ENCODE results near the gene RBM6. TPM values are rescaled to one million over a fixed set of nuclear protein-coding genes. Genes with fewer than 3 reads are reported as not detected.
"Not testable (repeated sequence)": the region's sequence is repeated elsewhere in the genome, so short reads cannot be mapped to it uniquely, and the experiment has no call there.

The RBM6 gene
- total RNA-seq, 2 donors from 2014 or later, result 63.7 to 76.6 TPM

GRCh38 chr3:49966233-49966942, 26.4 kb downstream of the RBM6 start:
- DNase-seq (no peak), ATAC-seq (no peak)
- intact Hi-C loops (cut with DNase I, micrococcal nuclease), result no loop called here

- intact Hi-C loops (cut with DNase I, micrococcal nuclease), result no loop called here
- DNase-seq (no peak), ATAC-seq (no peak)
Observed at GRCh38 chr3:49967291-49967690, 27.3 kb downstream of the RBM6 start.

GRCh38 chr3:49968346-49968745, 28.4 kb downstream of the RBM6 start:
- ATAC-seq (no peak), DNase-seq (no peak)
- intact Hi-C loops (cut with DNase I, micrococcal nuclease), result no loop called here

DNA sequence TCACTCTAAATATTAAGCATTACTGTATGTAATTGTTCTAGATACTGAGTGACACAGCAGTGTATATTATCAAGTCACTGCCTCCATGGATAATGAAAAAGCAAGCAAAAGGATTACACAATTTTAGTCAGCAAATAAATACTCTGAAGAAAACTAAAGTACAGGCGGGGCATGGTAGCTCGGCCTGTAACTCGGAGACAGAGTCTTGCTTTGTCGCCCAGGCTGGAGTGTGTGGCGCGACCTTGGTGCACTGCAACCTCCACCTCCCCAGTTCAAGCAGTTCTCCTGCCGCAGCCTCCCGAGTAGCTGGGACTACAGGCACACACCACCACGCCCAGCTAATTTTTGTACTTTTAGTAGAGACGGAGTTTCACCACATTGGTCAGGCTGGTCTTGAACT, 32.7 kb downstream of the RBM6 start:
- DNase-seq (no peak), ATAC-seq (no peak)
- intact Hi-C loops (cut with DNase I, micrococcal nuclease), result no loop called here

GRCh38 chr3:49976942-49977341, 37.0 kb downstream of the RBM6 start:
- intact Hi-C loops (cut with DNase I, micrococcal nuclease), result no loop called here
- DNase-seq (no peak), ATAC-seq (no peak)

GRCh38 chr3:49984394-49984793, 44.4 kb downstream of the RBM6 start:
- DNase-seq (no peak), ATAC-seq (no peak)
- intact Hi-C loops (cut with DNase I, micrococcal nuclease), result no loop called here

DNA sequence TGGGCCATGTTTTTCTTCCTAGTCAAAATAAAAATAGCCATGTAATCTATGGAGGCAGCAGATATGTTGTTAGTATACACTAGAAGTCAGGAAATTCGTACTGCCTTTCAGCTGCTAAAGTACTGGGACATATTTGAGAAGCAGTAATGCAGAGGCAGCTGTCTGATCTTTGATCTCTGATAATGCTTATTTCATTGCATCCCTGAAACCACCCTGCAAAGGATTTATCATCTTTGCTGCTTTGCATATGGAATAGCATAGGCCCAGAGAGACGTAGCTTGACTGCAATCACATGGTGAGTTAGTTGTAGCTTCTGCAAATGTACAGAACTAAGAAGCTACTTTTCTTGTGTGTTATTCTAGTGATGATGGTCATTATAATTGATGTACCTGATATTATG, 52.4 kb downstream of the RBM6 start:
- intact Hi-C loops (cut with DNase I, micrococcal nuclease), result no loop called here
- ATAC-seq (peak; percentile 74), DNase-seq (no peak)

DNA sequence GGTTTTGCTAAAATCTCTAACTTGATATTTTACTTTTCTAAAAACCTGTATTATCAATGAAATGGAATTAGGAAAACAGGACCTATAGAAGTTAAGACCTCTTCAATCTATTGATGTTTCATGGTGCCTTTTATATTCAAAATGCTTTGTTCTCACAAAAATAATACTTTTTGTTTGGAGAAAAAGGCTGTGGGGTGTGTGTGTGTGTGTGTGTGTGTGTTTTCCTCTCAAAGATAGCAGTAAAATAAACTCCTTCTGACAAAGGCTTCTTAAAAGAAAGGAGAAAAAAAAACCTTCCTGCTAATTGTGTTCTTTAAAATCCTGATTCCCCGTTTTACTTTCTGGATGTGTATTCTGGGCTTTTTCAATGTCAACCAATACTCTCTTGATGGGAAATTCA, 54.5 kb downstream of the RBM6 start:
- intact Hi-C loops (cut with DNase I, micrococcal nuclease), result no loop called here
- ATAC-seq (no peak), DNase-seq (no peak)

- DNase-seq (no peak), ATAC-seq (no peak)
- intact Hi-C loops (cut with DNase I, micrococcal nuclease), result no loop called here
Observed at GRCh38 chr3:49996016-49996415, 56.1 kb downstream of the RBM6 start.

GRCh38 chr3:49997862-49998261, 57.9 kb downstream of the RBM6 start:
- DNase-seq (no peak), ATAC-seq (no peak)
- intact Hi-C loops (cut with DNase I, micrococcal nuclease), result no loop called here

DNA sequence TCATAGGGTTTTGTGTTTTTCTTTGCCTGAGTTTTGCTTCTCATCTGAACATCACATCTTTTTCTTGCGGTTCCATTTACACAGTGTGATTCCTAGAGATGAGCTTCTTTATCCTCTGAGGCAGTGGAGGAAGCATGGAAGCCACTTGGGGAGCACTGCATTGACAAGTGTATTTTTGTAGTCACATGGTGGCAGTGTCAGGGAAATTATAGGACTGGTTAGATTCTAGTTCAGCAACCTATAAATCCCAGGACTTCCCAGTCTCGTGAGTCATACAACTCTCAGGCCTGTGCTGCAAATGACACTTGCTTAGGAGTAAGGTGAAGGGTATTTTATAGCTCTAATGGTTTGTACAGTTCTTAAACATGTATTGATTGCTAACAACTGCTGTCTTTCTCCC, 58.4 kb downstream of the RBM6 start:
- ATAC-seq (peak; percentile 79), DNase-seq (no peak)
- intact Hi-C loops (cut with DNase I, micrococcal nuclease), result no loop called here

DNA sequence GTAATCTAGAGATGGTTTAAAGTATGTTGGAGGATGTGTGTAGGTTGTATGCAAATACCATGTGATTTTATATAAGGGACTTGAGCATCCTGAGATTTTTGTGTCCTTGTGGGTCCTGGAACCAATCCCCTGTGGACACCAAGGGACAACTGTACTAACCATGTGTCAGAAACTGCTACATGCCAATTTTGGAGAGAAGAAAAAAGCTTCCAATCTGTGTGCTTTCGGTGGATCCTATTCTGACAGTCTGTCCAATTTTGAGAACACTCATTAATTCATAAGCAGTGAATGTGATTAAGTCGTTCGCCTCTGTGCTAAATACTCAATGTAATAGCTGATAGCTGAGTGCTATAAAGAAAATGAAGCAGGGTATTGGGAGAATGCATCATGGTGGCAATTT, 61.6 kb downstream of the RBM6 start:
- intact Hi-C loops (cut with DNase I, micrococcal nuclease), result no loop called here
- DNase-seq (no peak), ATAC-seq (no peak)

DNA sequence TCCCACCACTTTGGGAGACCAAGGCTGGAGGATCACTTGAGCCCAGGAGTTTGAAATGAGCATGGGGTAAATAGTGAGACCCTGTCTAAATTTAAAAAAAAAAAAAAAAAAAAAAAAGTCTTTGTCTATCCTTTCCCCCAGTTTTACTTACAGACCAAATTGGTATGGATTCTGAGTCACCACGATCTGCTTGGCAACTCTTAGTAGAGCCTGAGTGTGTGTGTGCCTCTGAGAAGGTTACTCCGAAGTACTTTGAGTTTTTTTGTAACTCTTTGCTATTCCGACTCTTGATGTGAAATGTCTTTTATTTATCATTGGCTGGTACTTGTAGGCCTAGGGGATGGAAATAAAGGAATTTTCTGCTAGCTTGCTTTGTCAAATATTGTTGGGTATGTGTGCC, 63.3 kb downstream of the RBM6 start:
- DNase-seq (no peak), ATAC-seq (no peak)
- intact Hi-C loops (cut with DNase I, micrococcal nuclease), result no loop called here

- DNase-seq (no peak), ATAC-seq (no peak)
- intact Hi-C loops (cut with DNase I, micrococcal nuclease), result no loop called here
Observed at GRCh38 chr3:50003824-50004223, 63.9 kb downstream of the RBM6 start.

DNA sequence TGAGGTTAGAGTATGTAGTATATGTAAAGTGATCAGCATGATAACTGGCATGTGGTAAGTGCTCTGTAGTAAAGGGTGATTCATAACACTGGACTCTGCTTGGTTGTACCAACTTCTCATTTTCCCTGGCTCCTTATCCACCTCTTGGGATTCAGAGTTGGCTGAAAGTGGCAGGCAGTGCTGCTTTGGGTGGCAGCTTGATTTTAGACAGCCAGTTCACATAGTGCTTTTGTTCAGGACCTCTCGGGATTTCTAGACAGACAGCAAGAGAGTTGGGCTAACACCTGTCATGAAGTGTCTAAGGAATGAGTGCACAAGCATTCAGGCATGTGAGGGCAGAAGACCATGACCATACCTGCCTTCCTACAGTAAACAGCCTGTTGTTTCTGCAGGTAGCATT, 69.0 kb downstream of the RBM6 start:
- DNase-seq, result no peak
- ATAC-seq, result no peak
- intact Hi-C loops (cut with DNase I, micrococcal nuclease), result no loop called here

DNA sequence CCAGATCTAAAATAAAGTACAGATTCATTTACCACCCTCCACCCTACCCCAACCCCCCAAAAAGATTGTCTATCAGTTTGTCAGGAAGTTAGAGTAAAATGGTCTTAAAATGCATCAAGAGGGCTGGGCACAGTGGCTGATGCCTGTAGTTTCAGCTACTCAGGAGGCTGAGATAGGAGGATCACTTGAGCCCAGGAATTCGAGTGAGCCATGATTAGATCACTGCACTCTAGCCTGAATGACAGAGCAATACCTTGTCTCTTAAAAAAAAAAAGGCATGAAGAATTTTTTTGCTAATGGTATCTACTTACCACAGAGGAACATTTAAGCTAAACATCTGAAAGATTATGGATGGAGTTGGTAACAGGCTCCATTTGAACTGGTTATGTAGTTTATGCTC, 71.0 kb downstream of the RBM6 start:
- no peak for DNase-seq
- no peak for ATAC-seq
- intact Hi-C loops (cut with DNase I, micrococcal nuclease), result no loop called here

- no peak for DNase-seq
- no peak for ATAC-seq
- intact Hi-C loops (cut with DNase I, micrococcal nuclease), result no loop called here
Observed at GRCh38 chr3:50015918-50016317, 76.0 kb downstream of the RBM6 start.

DNA sequence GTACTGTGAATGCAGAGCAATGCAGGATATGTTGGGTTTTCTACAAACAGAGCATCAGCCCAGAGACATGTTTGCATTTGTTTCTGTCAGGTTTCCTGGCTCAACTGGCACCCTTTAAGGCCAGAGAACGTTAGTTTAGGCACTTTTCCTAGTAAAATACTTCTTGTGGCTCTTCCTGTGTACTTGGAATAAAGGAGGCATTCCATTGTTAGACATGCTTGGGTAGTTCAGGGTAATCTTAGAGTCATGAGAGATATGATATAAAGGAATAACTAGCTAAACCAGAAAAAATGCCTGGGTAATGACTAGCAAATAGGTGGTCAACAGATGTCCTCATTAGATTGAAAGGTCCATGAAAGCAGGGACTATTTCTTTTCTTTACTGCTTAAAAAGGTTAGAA, 88.4 kb downstream of the RBM6 start:
- ATAC-seq (no peak), DNase-seq (no peak)
- intact Hi-C loops (cut with DNase I, micrococcal nuclease), result no loop called here

DNA sequence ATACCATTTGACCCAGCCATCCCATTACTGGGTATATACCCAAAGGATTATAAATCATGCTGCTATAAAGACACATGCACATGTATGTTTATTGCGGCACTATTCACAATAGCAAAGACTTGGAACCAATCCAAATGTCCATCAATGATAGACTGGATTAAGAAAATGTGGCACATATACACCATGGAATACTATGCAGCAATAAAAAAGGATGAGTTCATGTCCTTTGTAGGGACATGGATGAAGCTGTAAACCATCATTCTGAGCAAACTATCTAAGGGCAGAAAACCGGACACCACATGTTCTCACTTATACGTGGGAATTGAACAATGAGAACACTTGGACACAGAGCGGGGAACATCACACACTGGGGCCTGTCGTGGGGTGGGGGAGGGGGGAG, 91.3 kb downstream of the RBM6 start:
- intact Hi-C loops (cut with DNase I, micrococcal nuclease); ATAC-seq; DNase-seq: not testable (repeated sequence)

- intact Hi-C loops (cut with DNase I, micrococcal nuclease), result no loop called here
- DNase-seq (no peak), ATAC-seq (no peak)
Observed at GRCh38 chr3:50044976-50045375, 105.0 kb downstream of the RBM6 start.

DNA sequence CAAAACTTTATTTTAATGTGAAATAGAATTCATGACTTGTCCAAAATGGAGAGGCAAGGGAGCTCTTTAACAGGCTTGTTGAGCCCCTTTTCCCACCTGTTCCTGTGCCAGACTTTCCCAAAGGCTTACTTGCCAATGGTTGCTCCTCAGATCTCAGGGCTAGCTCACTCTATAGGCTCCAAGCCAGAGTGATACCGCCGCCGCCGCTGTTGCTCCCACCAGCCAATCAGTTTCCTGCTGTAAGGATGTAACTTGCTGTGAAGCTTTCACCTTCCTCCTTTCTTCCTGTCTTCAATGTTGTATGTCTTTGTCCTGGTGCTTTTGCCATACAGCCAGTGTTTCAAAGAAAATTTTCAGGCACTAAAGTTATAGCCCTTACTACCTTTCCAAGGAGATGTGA, 107.5 kb downstream of the RBM6 start:
- intact Hi-C loops (cut with DNase I, micrococcal nuclease), result no loop called here
- ATAC-seq, result no peak
- DNase-seq, result no peak

Data from left colon (tissue), 2 donors.